22Rv1 (cell line): ENCODE results near the gene EEF1AKMT3.

Source experiments
- H3K27ac ChIP-seq: fragments of 450-650 bp; 2 replicates; pipeline ENCODE4 v1.5.1; 2017
- CTCF ChIP-seq: fragments of 450-650 bp; IDR thresholded peaks from 2 replicates; pipeline ENCODE4 v1.5.1; 2017; ENCODE audit warnings: mild to moderate bottlenecking
- ZFX ChIP-seq: fragments of 450-650 bp; IDR thresholded peaks from 2 replicates; pipeline ENCODE4 v1.6.1; 2017; ENCODE audit warnings: antibody characterized with exemption, borderline replicate concordance

EEF1AKMT3 gene

GRCh38 chr12:57825451-57825850 lies 53.0 kb downstream of the EEF1AKMT3 start:
- no peak overlapping the region for H3K27ac ChIP-seq
- TF ChIP-seq CTCF (no peak), ZFX (no peak)

- no peak overlapping the region for H3K27ac ChIP-seq
- TF ChIP-seq ZFX (no peak), CTCF (no peak)
Measured at GRCh38 chr12:57826400-57826799, 54.0 kb downstream of the EEF1AKMT3 start.

GRCh38 chr12:57826966-57827365 lies 54.6 kb downstream of the EEF1AKMT3 start:
- TF ChIP-seq CTCF (no peak), ZFX (no peak)

GRCh38 chr12:57829025-57829777 lies 56.8 kb downstream of the EEF1AKMT3 start:
- TF ChIP-seq CTCF, result no peak
- no peak for TF ChIP-seq ZFX
- H3K27ac ChIP-seq, result no peak overlapping the region

More at GRCh38 chr12:57826966-57827365, 54.6 kb downstream of the EEF1AKMT3 start:
- no peak overlapping the region for H3K27ac ChIP-seq

- no peak for TF ChIP-seq ZFX
- TF ChIP-seq CTCF, result no peak
- no peak overlapping the region for H3K27ac ChIP-seq
Measured at GRCh38 chr12:57830393-57830792, 58.0 kb downstream of the EEF1AKMT3 start.
